GM18505 (cell line): ENCODE results near the gene EPHB1.

Source experiments
- ATAC-seq: cut with Tn5 transposase; IDR thresholded peaks from one replicate; pipeline ENCODE4 v1.9.1; 2021; ENCODE audit not compliant: unreplicated experiment
- POLR2A ChIP-seq: IDR thresholded peaks from 4 replicates; pipeline ENCODE4 v1.6.1; 2011; ENCODE audit warnings: borderline replicate concordance; ENCODE audit not compliant: insufficient read depth, insufficient read length; ENCODE audit errors: extremely low read depth

Gene EPHB1

DNA sequence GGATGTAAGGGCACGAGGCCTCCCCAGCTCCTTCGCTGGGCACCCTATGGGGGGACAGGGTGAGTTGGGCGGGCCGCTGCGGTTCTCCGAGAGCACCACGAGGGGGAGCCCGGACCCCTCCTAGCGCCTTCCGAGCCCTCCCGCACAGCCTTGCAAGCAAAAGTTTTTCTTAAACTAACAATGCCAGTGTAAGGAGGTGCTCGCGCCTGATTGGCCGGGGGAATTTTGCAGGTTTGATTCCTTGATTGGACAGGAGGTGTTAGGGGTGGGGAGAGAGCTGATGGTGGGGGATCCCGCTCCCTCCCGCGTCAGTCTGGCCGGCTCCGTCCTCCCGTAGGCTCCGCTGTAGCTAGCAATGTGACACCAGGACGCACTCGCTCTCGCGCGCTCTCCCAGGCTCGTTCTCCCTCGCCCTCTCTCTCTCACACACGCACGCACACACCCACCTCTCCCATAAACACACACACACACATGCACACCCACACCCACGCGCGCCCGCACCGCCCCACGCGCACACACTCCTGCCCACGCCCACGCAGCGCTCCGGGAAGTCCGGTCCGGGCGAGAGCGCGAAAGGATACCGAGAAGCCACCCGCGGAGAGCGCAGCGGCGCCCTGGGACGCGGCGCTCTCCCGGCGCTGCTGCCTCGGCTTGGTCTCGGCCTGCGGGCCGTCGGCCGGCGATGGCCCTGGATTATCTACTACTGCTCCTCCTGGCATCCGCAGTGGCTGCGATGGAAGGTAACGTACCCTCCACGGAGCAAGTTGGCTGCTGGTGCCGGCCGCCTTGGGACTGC is at the start of gene EPHB1:
Gene EPHB1 (plus strand): TSS at position 311 of the 796 bp plus-strand sequence.
- TF ChIP-seq POLR2A: no peak
- peak; percentile 77 for ATAC-seq

DNA sequence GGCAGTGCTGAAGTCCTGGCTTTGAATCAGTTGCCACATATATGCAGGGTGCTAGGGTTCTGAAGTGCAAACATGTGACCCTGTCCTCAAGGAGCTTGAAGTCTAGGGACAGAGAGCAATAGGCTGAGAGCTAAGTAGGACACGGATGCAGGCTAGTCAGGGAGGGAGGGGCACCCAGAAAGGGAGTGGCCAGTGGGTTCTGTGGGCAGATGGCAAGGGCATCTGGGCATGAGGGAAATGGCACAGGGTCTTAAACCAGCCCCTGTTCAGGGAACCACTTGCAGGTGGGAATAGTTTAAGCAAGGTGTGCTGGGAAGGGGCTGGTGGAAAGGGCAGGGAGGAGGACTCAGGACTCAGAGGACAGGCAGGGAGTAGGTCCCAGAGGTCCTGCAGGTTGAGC is 46.4 kb upstream of the EPHB1 start:
- no peak for ATAC-seq
- TF ChIP-seq POLR2A: no peak

DNA sequence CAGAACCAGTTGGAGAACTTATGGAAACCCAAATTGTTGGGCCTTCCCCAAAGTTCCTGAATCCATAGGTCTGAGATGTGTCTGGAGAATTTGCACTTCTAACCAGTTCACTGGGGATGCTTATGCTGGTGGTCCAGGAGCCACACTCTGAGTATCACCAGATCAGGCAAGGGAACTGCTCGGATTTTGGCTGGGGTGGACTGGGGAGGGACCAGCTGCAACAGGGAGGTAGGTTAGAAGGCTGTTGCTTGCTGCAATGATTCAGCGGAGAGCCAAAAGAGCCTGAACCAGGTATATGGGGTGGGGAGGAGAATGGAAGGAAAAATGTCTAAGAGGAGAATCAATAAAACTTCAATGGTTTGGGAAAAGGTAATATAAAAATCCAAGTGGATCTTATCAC is 45.9 kb upstream of the EPHB1 start:
- ATAC-seq: no peak
- TF ChIP-seq POLR2A: no peak

DNA sequence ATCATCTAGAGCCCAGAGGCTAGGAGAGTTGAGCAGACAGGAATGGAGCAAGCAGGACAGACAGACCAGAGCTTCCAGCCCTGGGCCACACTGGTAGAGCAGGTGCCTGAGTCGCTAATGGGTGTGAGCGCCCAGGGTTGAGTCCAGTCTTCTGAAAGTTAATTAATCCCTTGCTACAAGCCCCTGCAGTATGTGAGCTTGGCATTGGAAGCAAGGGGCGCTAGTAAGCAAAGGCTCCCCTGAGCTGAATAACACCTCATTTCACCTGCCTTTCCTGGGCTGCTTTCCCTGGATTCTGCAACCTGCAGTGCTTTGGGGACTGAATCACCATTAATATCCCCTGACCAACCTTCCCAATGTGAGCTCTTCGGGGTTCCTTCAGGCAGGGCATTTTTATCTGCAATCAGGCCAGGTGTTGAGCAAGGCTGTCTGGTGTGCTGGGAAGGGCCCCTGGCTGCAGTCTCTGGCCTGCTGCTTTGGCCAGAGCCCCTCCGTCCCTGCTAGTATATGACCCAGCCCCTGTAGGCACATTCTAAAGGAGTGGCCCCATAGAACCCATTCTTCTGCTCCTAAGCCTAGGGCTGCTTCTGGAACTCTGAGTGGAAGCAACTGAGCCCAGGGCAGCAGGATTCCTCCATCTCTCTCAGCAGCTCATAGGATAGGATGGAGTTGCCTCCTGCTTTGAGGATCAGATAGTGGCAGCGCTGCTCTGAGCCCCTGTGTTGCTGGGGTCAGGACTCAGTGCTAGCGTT is 45.1 kb upstream of the EPHB1 start:
- no peak for TF ChIP-seq POLR2A
- no peak for ATAC-seq

DNA sequence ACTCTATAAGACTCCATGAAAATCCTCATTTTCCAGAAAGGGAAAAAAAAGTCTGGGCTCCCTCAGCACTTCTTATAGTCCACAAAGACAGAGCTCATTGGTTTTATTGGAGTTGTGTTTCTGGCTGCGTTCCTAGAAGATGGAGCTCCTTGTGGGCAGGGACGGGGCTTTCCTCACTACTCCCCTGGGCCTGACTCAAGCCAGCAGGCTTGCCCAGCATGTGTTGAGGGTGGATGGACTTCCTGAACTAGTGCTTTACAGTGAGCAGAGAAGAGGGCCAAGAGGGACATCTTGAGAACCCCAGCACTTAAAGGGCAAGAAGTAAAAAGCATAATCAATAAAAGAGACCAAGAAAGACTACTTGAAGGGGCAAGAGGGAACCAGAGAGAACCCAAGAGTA is 43.2 kb upstream of the EPHB1 start:
- no peak for ATAC-seq
- TF ChIP-seq POLR2A: no peak

DNA sequence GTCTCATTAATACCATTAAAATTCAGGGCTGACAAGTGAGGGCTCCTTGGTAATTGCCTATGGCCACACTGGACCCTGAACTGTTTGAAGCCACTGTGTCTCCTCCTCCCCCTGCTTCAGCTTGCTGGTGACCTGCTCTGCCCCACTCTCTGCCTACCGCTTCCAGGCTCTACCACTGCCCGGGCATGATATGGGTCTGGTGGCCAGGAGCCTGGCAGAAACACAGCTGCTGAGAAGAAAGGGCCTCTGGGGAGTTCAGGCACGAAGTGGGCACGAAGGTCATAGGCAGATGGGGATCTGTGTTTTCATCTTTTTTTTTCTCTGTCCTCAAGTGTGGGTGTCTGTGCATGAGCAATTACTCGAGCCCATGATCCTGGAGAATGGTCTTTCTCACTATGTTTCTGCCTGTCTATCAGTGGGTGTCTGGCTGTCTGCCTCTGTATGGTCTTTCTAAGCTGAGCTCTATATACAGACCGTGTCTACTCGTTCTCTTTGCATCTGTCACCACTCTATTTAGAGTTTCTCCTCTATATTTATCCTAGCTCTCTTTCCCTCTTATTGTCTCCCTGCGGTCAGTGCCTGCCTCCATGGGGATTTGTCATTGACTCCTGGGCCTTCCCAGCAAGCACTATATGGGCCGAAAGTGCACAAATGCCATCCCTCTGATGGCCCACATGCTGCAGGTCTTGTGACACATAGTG is 42.1 kb upstream of the EPHB1 start:
- no peak for TF ChIP-seq POLR2A
- no peak for ATAC-seq

DNA sequence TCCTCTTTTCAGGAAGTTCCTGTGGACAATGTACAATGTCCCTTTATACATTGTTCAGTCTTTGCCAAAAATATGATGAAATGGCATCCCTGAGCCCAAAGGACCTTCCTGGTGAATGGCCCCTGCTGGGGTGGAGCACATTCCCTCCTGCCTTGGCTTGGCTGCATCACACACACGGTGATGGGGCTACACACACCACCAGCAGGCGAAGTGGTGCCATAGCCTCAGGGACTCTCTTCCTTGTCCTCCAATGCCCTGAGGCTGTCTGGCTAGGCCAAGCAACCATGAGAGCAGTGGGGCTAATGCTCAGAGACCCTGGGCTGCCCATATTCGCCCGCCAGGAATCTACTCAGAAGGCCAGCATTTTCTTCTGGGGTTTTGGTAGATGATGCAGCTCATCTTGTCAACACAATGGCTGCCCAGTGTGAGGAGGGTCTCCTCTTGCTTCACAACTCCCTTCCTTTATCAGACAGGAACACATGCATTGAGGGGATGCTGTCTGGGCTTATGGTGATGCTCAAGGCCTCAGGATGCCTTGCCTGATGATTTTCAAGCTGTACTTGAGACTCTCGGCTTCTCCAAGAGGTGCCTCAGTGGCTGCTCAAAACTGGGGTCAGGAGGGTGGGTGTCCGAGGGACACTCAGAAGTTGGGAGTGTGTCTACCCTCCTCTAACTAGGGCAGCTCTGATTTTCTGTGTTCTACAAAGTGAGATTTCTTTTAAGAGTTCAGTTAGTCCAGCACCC is 40.9 kb upstream of the EPHB1 start:
- TF ChIP-seq POLR2A: no peak
- no peak for ATAC-seq

DNA sequence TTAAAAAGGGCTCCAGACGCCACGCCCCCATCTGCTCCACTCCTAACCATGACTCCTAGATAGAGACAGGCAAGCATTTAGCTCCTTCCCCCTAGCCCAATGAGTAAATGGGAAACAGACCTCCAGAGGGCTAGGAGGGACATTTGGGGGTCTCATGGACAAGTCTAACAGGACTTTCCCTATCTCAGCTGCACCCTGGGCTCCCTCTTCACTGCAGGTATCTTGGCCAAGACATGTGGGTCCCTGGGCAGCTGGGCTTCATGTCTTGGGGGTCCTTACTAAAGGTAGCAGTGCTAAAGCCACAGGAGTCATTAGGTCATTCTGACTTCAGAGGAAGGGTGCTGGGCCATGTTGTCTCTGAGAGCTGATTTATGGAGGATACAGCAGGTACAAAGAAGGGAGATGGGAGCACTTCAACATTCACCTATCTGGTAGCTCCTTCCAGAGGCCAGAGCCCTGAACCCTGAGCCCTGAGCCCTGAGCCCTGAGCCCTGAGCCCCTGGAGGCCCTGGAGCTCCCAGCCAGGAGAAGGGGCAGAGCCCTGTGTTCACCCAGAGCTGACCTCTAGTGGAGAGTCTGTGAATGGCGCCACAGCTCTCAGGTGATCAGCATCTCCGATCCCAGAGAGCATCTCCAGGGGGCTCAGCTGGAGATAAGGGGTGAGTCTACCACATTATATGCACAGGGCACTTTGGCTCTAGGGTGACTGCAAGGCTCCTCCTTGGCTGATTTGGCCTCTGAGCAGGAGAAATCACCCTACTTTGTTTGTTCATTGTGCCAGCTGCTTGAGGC is 40.1 kb upstream of the EPHB1 start:
- ATAC-seq: peak; percentile 62
- no peak for TF ChIP-seq POLR2A

DNA sequence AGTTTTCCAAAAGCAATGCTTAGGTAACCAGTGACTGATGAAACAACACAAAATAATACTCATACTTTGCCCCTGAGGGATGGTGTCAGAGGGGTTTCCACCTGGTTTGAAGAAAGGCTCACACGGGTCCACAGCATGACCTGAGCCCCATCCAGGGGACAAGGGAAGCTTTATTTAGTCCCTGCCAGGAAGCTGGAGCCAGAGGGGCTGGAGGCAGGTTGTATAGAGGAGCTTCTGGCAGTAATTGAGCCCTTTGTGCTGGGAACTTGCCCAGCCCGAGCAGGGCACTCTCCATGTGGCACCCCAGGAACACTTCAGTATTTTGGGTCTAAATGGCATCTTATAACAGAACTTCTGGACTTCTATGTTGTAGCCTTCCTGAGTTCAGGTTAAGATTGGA is 39.2 kb upstream of the EPHB1 start:
- ATAC-seq: no peak
- no peak for TF ChIP-seq POLR2A

DNA sequence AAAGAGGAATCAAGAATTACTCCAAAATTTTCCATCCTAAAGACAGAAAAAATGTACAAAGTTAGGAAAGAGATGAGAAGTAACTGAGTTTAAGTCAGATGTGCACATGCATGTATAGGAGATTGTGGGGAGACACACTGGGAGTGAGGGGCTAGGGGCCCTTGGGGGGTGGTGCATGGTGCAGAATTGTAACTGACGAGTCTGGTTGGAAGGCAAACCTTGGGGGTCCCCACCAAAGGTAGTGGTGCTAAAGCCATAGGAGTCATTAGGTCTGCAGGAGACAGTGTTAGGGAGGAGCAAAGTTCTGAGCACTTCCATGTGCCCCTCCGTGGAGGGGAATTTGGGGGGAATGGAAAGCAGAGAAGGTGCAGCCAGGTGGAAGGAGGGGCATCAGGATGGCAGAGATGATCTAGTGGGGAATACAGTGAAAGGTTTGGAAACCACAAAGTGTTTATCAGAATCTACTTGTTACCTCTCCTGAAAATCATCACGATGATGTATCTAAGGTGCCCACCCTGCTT is 37.5 kb upstream of the EPHB1 start:
- no peak for ATAC-seq
- no peak for TF ChIP-seq POLR2A

DNA sequence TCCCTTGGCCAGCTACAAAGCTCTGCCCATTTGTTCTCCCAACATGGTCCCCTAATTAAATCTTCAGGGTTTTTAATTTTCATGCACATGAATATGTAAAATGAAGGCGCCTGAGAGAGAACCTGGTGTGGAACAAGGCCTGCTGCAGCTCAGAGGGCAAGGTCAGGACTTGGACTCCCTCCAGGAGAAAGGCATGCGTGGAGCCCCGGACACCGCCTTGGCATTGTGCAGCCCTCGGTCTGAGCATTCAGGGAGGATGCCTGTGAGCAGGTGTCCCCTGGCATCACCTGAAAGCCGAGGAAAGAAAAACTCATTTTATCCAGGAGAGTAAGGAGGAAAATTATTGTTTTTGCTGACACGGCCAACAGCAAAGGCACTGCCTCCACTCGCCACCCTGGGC is 33.8 kb upstream of the EPHB1 start:
- no peak for ATAC-seq
- no peak for TF ChIP-seq POLR2A

DNA sequence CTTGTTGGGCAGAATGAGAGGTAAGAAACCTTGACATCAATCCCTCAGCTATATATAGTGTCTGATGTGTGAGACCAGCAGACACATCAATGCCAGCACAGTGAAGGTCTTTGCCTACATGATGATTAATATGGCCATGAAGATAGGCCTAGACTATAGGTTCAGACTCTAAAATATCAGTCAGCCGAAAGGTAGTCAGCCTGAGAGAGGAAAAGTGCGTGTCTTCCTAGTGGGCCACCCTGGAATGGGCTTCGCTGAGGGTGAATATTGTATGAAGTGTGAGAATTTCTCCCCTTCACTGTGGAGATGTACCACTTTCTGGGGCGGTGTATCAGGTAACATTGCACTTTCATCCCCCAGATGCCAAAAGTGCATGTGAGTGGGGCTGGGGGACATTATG is 33.0 kb upstream of the EPHB1 start:
- ATAC-seq: no peak
- TF ChIP-seq POLR2A: no peak
